ENCODE measurements around the gene CCL5.

Gene CCL5

GRCh38 chr17:35868737-35869136, 11.4 kb downstream of the CCL5 start, which contains the start of gene HEATR9:
Gene HEATR9 (minus strand): TSS chr17:35868891. CDS start chr17:35868742, 149 bp downstream.
- DNase-seq (ENCODE audit: low read depth, low spot score), result no peak

GRCh38 chr17:35867574-35867973, 12.6 kb downstream of the CCL5 start:
- DNase-seq (ENCODE audit: low read depth, low spot score), result no peak

DNA sequence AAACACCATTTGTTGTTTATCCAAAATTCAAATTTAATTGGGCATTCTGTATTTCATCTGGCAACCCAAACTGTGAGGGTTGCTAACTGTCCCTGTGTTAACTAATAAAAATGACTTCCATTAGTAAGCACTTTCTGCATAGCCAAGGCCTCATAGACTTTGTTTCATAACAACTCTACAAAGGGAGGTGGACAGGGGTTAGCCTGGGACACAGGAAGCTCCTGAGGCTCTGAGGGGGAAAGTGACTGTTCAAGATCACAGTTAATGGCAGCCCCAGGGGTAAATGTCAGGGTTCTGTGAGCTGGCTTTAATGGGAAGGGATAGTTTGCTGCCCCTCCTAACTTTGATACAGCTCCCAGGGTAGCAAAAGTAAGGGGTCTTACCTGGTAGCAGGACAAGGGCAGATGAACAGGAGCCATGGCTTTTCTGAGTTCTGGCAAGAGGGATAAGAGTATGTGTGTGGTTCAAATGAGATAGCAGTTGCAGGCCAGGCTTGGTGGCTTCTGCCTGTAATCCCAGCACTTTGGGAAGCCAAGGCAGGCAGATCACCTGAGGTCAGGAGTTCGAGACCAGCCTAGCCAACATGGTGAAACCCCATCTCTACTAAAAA, 13.7 kb downstream of the CCL5 start:
- no peak for DNase-seq (ENCODE audit: low read depth, low spot score)

DNA sequence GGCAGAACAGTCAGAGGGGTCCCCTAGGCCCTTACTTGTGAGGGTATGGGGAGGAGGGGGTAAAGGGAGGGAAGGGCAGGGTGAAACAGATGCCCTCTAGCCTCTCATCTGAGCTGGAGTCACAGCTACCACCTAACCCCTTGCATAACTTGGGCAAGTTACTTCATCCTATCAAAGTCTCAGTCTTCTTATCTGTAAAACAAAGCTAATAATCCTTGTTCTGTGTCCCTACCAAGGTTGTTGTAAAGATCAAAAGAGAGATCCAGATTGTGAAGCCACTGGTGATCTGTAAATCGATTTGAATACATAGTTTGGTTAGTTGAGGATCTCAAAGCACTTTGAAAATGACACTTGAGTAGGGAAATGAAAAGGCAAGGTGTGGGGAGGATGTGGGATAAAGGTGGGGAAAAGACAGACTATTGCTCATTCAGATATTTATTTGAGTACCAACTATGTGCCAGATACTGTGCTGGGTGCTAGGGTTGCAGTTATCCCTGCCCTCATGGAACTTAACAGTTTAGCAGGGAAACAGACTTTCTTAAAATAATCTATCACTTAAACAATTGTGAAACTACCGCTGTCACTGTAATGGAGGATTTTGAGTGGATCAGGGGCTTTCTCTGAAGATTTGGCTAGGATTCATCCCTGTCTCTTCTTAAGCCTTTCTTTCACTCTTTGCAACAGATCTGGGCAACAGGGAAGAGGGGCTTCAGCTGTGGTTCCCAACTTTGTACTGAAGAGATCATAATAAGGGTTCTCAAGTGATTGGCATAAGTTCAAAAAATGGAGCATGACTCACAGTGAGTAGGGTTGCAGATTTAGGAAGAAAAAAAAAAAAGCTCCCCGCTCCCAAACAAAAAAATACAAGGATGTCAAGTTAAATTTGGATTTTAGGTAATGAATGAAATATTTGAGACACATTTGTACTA, 14.5 kb downstream of the CCL5 start:
- no peak for DNase-seq (ENCODE audit: low read depth, low spot score)

GRCh38 chr17:35864853-35865252, 15.3 kb downstream of the CCL5 start:
- no peak for DNase-seq (ENCODE audit: low read depth, low spot score)

DNA sequence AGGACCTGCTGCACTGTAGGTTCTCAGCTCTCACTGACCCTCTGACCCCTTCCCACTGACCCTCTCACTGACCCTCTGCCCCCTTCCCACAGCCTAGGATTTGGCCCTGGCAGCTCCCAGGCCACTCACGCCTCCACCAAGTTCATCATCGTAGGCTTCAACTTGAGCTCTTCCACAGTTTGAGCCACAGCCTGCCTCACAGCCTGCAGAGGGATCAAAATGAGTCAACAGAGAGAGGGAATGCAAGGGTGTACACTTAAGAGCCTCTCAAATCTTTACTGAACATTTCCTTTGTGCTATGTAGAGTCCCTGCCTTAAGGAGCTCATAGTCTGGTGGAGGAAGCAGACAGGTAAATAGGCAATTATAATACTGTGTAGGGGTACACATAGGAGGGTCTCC, 23.6 kb downstream of the CCL5 start:
- DNase-seq (ENCODE audit: low read depth, low spot score), result no peak

- no peak for DNase-seq (ENCODE audit: low read depth, low spot score)
These were observed 24.2 kb downstream of the CCL5 start for GRCh38 chr17:35855965-35856364.

DNA sequence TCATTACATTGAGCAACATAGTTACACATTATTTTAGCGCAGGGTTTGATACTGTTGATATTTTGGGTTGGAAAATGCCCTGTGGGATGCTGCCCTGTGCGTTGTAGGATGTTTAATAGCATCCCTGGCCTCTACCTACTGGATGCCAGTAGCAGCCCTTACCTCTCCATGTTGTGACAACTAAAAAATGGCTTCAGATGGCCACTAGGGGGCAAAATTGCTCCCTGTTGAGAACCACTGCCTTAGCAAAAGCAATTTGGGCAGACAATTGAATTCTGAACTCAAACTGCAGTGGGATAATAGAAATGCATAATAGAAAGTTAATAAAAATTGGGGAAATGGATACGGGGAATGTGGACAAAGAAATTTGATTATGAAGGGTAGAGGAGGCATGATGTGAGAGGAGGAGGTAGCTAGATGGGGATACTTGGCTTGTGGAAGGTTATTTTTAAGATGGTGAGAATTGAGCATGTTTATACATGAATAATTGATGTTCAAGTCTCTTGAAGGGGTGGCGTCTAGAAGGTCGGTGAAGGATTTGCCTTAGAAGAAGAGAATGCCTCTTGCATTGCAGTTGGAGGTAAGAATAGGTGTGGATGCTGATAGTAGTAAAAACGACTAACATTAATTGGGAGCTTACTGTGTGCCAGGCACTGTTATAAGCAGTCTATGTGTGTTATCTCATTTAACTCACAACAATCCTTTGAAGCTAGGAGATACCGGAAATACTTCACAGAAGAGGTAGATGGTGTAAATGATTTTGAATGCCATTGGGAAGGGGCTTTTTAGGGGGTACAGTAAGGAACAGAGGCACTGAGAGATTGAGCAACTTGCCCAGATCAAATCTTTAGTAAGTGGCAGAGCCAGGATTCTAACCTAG, 30.5 kb downstream of the CCL5 start:
- no peak for DNase-seq (ENCODE audit: low read depth, low spot score)

GRCh38 chr17:35847633-35848373, 32.4 kb downstream of the CCL5 start:
- no peak for DNase-seq (ENCODE audit: low read depth, low spot score)

DNA sequence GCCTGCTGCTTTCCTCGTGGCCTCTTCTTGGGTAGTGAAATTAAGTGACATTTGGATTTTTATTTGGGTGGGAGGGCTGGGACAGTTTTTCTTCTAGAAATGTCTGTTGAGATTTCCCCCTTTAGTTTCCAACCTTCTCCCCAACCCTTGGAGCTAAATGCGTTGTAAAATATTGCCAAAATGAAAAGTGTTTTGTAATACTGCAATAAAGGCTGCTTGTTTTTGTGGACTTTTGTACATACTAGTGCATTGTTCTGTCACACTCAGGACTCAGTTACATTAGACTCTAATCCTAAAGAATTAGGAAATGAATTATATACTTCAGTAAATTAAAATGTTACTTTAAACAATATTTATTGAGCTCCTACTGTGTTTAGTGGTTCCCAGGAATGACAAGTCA, 33.2 kb downstream of the CCL5 start:
- no peak for DNase-seq (ENCODE audit: low read depth, low spot score)

- DNase-seq (ENCODE audit: low read depth, low spot score), result no peak
These were observed 33.9 kb downstream of the CCL5 start for GRCh38 chr17:35846055-35846809.

DNA sequence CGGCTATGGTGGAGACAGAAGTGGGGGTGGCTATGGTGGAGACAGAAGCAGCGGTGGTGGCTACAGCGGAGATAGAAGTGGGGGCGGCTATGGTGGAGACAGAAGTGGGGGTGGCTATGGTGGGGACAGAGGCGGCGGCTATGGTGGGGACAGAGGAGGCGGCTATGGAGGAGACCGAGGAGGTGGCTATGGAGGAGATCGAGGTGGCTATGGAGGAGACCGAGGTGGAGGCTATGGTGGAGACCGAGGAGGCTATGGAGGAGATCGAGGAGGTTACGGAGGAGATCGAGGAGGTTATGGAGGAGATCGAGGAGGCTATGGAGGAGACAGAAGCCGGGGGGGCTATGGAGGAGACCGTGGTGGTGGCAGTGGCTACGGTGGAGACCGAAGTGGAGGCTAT, 35.6 kb downstream of the CCL5 start:
- no peak for DNase-seq (ENCODE audit: low read depth, low spot score)

- no peak for DNase-seq (ENCODE audit: low read depth, low spot score)
These were observed 36.5 kb downstream of the CCL5 start for GRCh38 chr17:35843698-35844097.

- no peak for DNase-seq (ENCODE audit: low read depth, low spot score)
These were observed 37.9 kb downstream of the CCL5 start for GRCh38 chr17:35842239-35842638.

GRCh38 chr17:35841505-35841904, 38.7 kb downstream of the CCL5 start:
- DNase-seq (ENCODE audit: low read depth, low spot score), result no peak

GRCh38 chr17:35841101-35841500, 39.1 kb downstream of the CCL5 start:
- DNase-seq (ENCODE audit: low read depth, low spot score), result no peak

DNA sequence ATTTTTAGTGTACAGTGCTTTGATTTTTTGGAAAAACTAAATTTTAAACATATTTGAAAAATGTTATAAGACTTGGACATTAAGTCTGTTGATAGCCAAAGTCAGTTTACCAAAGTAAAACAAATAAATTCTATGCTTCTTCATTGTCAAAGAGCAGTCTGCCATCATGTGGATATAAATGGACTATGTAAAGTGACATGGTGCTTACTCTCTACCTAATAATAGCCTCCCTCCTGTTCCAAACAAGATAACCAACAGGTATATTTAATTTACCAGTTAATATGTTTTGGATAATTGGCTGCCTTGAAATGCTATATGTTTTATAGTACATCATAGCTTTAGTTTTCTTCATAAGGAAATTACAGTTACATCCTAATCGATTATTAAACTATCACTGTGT, 55.0 kb downstream of the CCL5 start:
- no peak for DNase-seq (ENCODE audit: low read depth, low spot score)

All from brain pericyte (primary cell).